K562 (cell line): ENCODE measurements around the gene ABHD8. TPM values are rescaled to one million over a fixed set of nuclear protein-coding genes. Genes with fewer than 3 reads are reported as not detected.

Experiments
- BRD9 ChIP-seq: fragments of 450-650 bp; IDR thresholded peaks from 2 replicates; pipeline ENCODE4 v1.6.1; 2018; ENCODE audit warnings: low read depth; ENCODE audit not compliant: partially characterized antibody
- E2F3 ChIP-seq: fragments of 250-450 bp; sonication (Bioruptor Pico); IDR thresholded peaks from 2 replicates; pipeline ENCODE4 v1.4.0; 2020; ENCODE audit warnings: mild to moderate bottlenecking
- EP400 ChIP-seq: fragments of 450-650 bp; IDR thresholded peaks from 2 replicates; pipeline ENCODE4 v1.6.1; 2017; ENCODE audit warnings: antibody characterized with exemption, mild to moderate bottlenecking, moderate library complexity
- HSF4 ChIP-seq: fragments of 250-450 bp; sonication (Bioruptor Pico); IDR thresholded peaks from 2 replicates; pipeline ENCODE4 v2.1.2; 2022; ENCODE audit warnings: mild to moderate bottlenecking, moderate library complexity, borderline replicate concordance
- KDM2B ChIP-seq: fragments of 250-450 bp; sonication (Bioruptor Pico); IDR thresholded peaks from 2 replicates; pipeline ENCODE4 v1.8.0; 2021; ENCODE audit warnings: mild to moderate bottlenecking, moderate library complexity
- MECOM ChIP-seq: fragments of 250-450 bp; sonication (Bioruptor Pico); IDR thresholded peaks from 2 replicates; pipeline ENCODE4 v1.8.0; 2022; ENCODE audit warnings: inconsistent platforms
- NR2F6 ChIP-seq: fragments of 450-650 bp; formaldehyde crosslinking; IDR thresholded peaks from 2 replicates; pipeline ENCODE4 v1.4.0; 2020; ENCODE audit warnings: mild to moderate bottlenecking
- PHF20 ChIP-seq: fragments of 450-650 bp; IDR thresholded peaks from 2 replicates; pipeline ENCODE4 v1.6.1; 2018; ENCODE audit not compliant: partially characterized antibody
- RB1 ChIP-seq: fragments of 450-650 bp; IDR thresholded peaks from 2 replicates; pipeline ENCODE4 v1.6.1; 2017; ENCODE audit warnings: low read depth, mild to moderate bottlenecking
- XRCC3 ChIP-seq: fragments of 450-650 bp; IDR thresholded peaks from 2 replicates; pipeline ENCODE4 v1.6.1; 2017; ENCODE audit warnings: mild to moderate bottlenecking, moderate library complexity
- ZBED1 ChIP-seq: IDR thresholded peaks from 2 replicates; pipeline ENCODE4 v1.6.1; 2014
- ZNF57 ChIP-seq: fragments of 450-650 bp; formaldehyde crosslinking; IDR thresholded peaks from 2 replicates; pipeline ENCODE4 v1.4.0; 2020; ENCODE audit warnings: mild to moderate bottlenecking, moderate library complexity
- polyA plus RNA-seq, 8 experiments: library from polyadenylated mRNA; depleted of rRNA in 4 of 8; stranded (reverse) in 5 of 8; unstranded in 3 of 8; fragments of >200 nt; fragmentation: Nextera tagmentation in 2 of 8; fragmentation: Illumina TruSeq in 1 of 8; extraction: Ambion mirVana in 2 of 8; extraction: Trizol in 1 of 8; gene quantifications; 2 replicates each; pipeline versions ENCODE4 v1.2.1 to v1.2.3, GENCODE V29; 2011 to 2014; ENCODE audit warnings: inconsistent platforms in 1 of 8, missing spikeins in 1 of 8
- total RNA-seq, 7 experiments: library from RNA; depleted of rRNA in 6 of 7; stranded (reverse); fragments of >200 nt in 6 of 7; fragmentation: Illumina TruSeq in 2 of 7; extraction: Trizol in 2 of 7; gene quantifications; 2 replicates each; pipeline versions ENCODE4 v1.2.1 to v1.2.3, GENCODE V29; 2011 to 2021; ENCODE audit warnings: low replicate concordance in 1 of 7
- TF ChIP-seq, protein P1 (sequence below): sonication (generic); formaldehyde crosslinking; IDR thresholded peaks from 2 replicates; pipeline ENCODE4 v1.9.0; 2022; ENCODE audit warnings: mild to moderate bottlenecking, missing genetic modification reagents
- TF ChIP-seq, protein P2 (sequence below): sonication (generic); formaldehyde crosslinking; IDR thresholded peaks from 2 replicates; pipeline ENCODE4 v1.8.0; 2023; ENCODE audit warnings: mild to moderate bottlenecking, missing genetic modification reagents
- TF ChIP-seq, protein P3 (sequence below): fragments of 250-450 bp; sonication (Bioruptor Pico); IDR thresholded peaks from 2 replicates; pipeline ENCODE4 v1.5.0; 2021; ENCODE audit warnings: mild to moderate bottlenecking, moderate library complexity
- TF ChIP-seq, protein P4 (sequence below): fragments of 450-650 bp; IDR thresholded peaks from 2 replicates; pipeline ENCODE4 v1.6.1; 2017; ENCODE audit warnings: mild to moderate bottlenecking, moderate library complexity
- TF ChIP-seq, protein P5 (sequence below): fragments of 250-450 bp; sonication (Bioruptor Pico); IDR thresholded peaks from 2 replicates; pipeline ENCODE4 v1.6.1; 2021; ENCODE audit warnings: mild to moderate bottlenecking

Gene ABHD8
- total and polyA plus RNA-seq, 9 of the 15 experiments (the other 6 are each of a cell fraction or from before 2014, with no cell fraction given) = 0.04 to 6.6 (median 2.0) TPM; not detected in 1

DNA sequence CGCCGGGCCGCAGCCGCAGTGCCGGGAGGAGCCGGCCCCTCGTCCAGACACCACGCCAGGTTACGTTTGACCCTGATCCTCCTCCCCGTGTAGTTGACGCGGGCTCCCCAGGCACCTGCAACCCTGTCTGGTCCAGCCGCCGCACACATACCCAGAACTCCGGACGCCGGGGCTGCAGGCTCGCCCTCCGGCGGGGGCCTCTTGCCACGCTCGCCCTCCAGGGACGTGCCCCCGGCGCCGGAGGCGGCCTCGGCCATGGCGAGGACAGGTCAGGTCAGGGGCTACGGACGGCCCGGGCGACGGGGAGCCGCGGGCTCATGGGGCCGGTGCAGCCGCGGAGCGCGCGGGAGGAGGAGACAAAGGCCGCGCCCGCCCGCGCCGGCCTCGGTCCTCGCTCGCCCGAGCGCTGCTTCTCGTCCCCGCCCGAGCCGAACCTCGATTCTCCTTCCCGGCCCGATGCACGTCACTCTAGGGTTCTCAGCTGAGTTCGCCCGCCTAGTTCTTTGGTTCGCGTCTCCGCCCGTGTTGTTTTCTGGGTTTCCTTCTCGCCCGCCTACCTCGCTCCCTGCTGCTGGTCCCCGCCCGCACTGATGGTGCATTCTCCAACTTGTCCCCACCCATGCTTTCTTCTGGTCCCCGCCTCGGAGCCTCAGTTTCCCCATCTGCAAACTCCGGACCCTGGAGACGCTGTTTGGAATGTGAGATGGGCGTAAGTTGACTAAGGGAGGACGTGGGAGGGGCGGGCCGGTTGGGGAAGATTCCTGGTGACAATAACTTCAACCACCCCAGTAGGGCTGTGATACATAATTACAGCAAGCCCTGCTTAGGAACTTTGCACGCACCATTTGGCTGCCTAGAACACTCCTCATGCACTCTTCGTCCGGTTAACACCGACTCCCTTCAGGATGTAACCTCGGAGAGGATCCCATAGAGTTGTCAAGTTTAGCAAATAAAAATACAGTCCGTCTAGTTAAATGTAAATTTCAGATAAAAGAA lies 31.5 kb upstream of the ABHD8 start, which contains the start of gene ANO8 (continued):
- TF ChIP-seq EP400 (peak; percentile 70; the same call in 1 of the 2 replicates), HSF4 (CRISPR knock-in tag) (no peak), E2F3 (CRISPR knock-in tag) (peak; percentile 76; the same call in 1 of the 2 replicates), PHF20 (peak; percentile 66), KDM2B (CRISPR knock-in tag) (peak; percentile 94; the same call in 1 of the 2 replicates), ZNF57 (CRISPR knock-in tag) (no peak), NR2F6 (no peak), ZBED1 (peak; percentile 15), RB1 (peak; percentile 98), BRD9 (no peak), XRCC3 (no peak), MECOM (no peak)
- TF ChIP-seq, protein P1, sequence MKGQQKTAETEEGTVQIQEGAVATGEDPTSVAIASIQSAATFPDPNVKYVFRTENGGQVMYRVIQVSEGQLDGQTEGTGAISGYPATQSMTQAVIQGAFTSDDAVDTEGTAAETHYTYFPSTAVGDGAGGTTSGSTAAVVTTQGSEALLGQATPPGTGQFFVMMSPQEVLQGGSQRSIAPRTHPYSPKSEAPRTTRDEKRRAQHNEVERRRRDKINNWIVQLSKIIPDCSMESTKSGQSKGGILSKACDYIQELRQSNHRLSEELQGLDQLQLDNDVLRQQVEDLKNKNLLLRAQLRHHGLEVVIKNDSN (CRISPR knock-in tag) = peak; percentile 32; the same call in 1 of the 2 replicates
- TF ChIP-seq, protein P2, sequence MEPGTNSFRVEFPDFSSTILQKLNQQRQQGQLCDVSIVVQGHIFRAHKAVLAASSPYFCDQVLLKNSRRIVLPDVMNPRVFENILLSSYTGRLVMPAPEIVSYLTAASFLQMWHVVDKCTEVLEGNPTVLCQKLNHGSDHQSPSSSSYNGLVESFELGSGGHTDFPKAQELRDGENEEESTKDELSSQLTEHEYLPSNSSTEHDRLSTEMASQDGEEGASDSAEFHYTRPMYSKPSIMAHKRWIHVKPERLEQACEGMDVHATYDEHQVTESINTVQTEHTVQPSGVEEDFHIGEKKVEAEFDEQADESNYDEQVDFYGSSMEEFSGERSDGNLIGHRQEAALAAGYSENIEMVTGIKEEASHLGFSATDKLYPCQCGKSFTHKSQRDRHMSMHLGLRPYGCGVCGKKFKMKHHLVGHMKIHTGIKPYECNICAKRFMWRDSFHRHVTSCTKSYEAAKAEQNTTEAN (CRISPR knock-in tag) = no peak
- TF ChIP-seq, protein P3, sequence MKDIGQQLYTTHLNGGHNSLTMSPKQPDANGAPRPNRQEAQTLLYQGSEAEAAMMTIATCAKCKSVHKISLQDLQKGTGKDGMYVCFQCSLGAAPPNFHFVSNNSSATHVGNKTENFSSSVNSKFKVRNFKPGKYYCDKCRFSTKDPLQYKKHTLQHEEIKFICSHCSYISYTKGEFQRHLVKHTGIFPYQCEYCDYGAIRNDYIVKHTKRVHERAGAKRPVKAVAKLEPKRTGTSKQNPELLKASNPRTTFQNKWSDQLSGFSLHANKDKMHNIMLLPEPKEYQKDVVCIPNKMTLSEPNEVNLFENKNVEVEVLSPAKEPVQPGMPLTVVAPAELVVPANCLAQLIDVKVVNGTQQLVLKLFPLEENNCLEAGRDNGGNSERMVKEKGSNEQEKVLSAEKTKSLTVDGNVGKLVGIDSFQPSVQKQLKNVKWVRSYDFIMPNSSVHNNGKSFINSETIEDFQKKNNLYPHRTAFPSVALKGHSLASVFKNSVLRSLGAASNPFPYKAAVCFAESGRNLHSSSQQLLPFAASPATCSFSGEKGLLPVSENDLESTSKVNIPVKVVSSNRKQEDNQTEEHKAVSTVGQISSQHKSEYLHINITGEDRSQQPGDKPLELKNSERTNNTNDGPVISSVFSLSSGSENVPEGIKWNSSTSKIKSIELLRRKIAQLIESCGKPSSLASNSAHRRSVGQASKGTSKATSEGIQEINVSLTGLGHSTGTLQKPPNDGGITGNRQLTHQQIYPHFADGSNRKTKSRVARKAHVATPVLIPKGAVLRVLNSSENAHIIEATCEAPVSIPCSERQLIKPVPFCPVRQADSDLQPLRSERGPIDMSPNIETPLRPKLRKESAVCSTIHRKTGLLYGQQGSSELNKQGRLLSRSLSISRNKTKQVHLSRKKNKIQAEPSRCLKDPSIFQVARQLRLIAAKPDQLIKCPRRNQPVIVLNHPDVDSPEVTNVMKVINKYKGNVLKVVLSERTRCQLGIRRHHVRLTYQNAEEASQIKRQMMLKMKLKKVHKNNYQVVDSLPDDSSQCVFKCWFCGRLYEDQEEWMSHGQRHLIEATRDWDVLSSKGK (CRISPR knock-in tag) = no peak
- TF ChIP-seq, protein P4, sequence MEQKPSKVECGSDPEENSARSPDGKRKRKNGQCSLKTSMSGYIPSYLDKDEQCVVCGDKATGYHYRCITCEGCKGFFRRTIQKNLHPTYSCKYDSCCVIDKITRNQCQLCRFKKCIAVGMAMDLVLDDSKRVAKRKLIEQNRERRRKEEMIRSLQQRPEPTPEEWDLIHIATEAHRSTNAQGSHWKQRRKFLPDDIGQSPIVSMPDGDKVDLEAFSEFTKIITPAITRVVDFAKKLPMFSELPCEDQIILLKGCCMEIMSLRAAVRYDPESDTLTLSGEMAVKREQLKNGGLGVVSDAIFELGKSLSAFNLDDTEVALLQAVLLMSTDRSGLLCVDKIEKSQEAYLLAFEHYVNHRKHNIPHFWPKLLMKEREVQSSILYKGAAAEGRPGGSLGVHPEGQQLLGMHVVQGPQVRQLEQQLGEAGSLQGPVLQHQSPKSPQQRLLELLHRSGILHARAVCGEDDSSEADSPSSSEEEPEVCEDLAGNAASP = no peak
- TF ChIP-seq, protein P5, sequence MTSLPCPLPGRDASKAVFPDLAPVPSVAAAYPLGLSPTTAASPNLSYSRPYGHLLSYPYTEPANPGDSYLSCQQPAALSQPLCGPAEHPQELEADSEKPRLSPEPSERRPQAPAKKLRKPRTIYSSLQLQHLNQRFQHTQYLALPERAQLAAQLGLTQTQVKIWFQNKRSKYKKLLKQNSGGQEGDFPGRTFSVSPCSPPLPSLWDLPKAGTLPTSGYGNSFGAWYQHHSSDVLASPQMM (CRISPR knock-in tag) = no peak
